Endothelial cell of umbilical vein (primary cell): ENCODE results near the gene FNDC8. TPM values are rescaled to one million over a fixed set of nuclear protein-coding genes. Genes with fewer than 3 reads are reported as not detected.

Experiments
- BruUV-seq: library from RNA; stranded (reverse); fragments of 400-500 nt; replicated peaks from 2 replicates; lab custom pipeline; 2021; lab: Mats Ljungman, UMichigan
- CTCF ChIA-PET: fragments of 300-600, 350-600 bp; sonication (Branson Sonifier 250); formaldehyde crosslinking; loops from one replicate; lab custom pipeline; 2021; ENCODE audit warnings: antibody characterized with exemption, inconsistent platforms; lab: Charles Lee
- POLR2A ChIA-PET: fragments of 300-600, 350-600 bp; sonication (Branson Sonifier 250); formaldehyde crosslinking; loops from one replicate; lab custom pipeline; 2021; ENCODE audit warnings: antibody characterized with exemption, inconsistent platforms; lab: Charles Lee
- DNase-seq: peaks from one replicate; pipeline ENCODE4 v3.0.0-alpha.2; 2011; ENCODE audit warnings: low read depth, low spot score
- FAIRE-seq: peaks from 2 replicates; lab custom pipeline; 2011; peaks lifted over from hg19 to GRCh38; lab: Jason Lieb, UNC
- H2AFZ ChIP-seq: 2 replicates; pipeline ENCODE4 v1.6.0; 2012; ENCODE audit warnings: low read depth, low read length, control low read depth, inconsistent platforms
- H3K27ac ChIP-seq: 2 replicates; pipeline ENCODE4 v1.5.1; 2011; ENCODE audit warnings: low read depth, mild to moderate bottlenecking, control low read depth, low read length, moderate library complexity; ENCODE audit not compliant: insufficient read depth
- H3K27me3 ChIP-seq, 2 experiments: 2 replicates each; pipeline versions ENCODE4 v1.6.0 to v1.6.1; 2011; ENCODE audit warnings: low read length in 2 of 2, mixed read lengths in 1 of 2; ENCODE audit not compliant: control insufficient read depth in 2 of 2, insufficient read depth in 2 of 2
- H3K36me3 ChIP-seq, 2 experiments: 2 replicates in 1 of 2; 3 replicates in 1 of 2; pipeline ENCODE4 v1.5.1; 2011; ENCODE audit warnings: low read length in 2 of 2, mild to moderate bottlenecking in 1 of 2, moderate library complexity in 1 of 2; ENCODE audit not compliant: control insufficient read depth in 2 of 2, insufficient read depth in 2 of 2; ENCODE audit errors: extremely low read depth in 1 of 2
- H3K4me1 ChIP-seq: 3 replicates; pipeline ENCODE4 v1.5.1; 2011; ENCODE audit warnings: mild to moderate bottlenecking, low read length; ENCODE audit not compliant: control insufficient read depth, insufficient read depth; ENCODE audit errors: extremely low read depth
- H3K4me2 ChIP-seq: 2 replicates; pipeline ENCODE4 v1.6.1; 2011; ENCODE audit warnings: low read length, control low read depth, mixed read lengths; ENCODE audit not compliant: insufficient read depth
- H3K4me3 ChIP-seq, 3 experiments: fragments of 200-600 bp in 1 of 3; sonication (generic), shearing (Covaris generic) in 1 of 3; replicated peaks in 1 of 3; 2 replicates each; pipeline ENCODE4 v1.5.1; 2011 to 2016; ENCODE audit warnings: control low read depth in 3 of 3, low read length in 3 of 3, mild to moderate bottlenecking in 2 of 3, inconsistent platforms in 1 of 3, low read depth in 1 of 3, moderate library complexity in 1 of 3; ENCODE audit not compliant: insufficient read depth in 1 of 3
- H3K79me2 ChIP-seq: 2 replicates; pipeline ENCODE4 v1.6.0; 2012; ENCODE audit warnings: low read length, inconsistent platforms; ENCODE audit not compliant: control insufficient read depth, insufficient read depth
- H3K9ac ChIP-seq: replicated peaks from 2 replicates; pipeline ENCODE3; 2011; ENCODE audit warnings: low read length, control low read depth; ENCODE audit not compliant: insufficient read depth; ENCODE audit errors: extremely low read depth
- H3K9me1 ChIP-seq: replicated peaks from 3 replicates; pipeline ENCODE4 v1.6.0; 2011; ENCODE audit warnings: mild to moderate bottlenecking, low read length; ENCODE audit not compliant: control insufficient read depth, insufficient read depth; ENCODE audit errors: extremely low read depth
- H3K9me3 ChIP-seq: replicated peaks from 2 replicates; pipeline ENCODE4 v1.5.1; 2012; ENCODE audit warnings: low read length, inconsistent platforms; ENCODE audit not compliant: control insufficient read depth, insufficient read depth
- H4K20me1 ChIP-seq: replicated peaks from 2 replicates; pipeline ENCODE3; 2011; ENCODE audit warnings: mild to moderate bottlenecking, low read length; ENCODE audit not compliant: control insufficient read depth, insufficient read depth; ENCODE audit errors: extremely low read depth
- CTCF ChIP-seq, 2 donors: IDR thresholded peaks; 1 replicate in 1 of 2; 2 replicates in 1 of 2; pipeline ENCODE4 v1.5.1; 2011; ENCODE audit warnings: low read length in 2 of 2, mild to moderate bottlenecking in 2 of 2, moderate library complexity in 2 of 2, control low read depth in 1 of 2, inconsistent platforms in 1 of 2, low read depth in 1 of 2; ENCODE audit not compliant: insufficient read depth in 1 of 2; ENCODE audit errors: extremely low read depth in 1 of 2
- EZH2 ChIP-seq: IDR thresholded peaks from 2 replicates; pipeline ENCODE4 v1.6.1; 2012; ENCODE audit warnings: borderline replicate concordance, low read depth, mild to moderate bottlenecking, moderate library complexity, low read length, inconsistent platforms; ENCODE audit not compliant: severe bottlenecking
- FOS ChIP-seq: IDR thresholded peaks from 2 replicates; pipeline ENCODE4 v1.6.1; 2011; ENCODE audit warnings: mild to moderate bottlenecking, low read length, moderate library complexity, borderline replicate concordance; ENCODE audit not compliant: insufficient read depth
- GATA2 ChIP-seq: IDR thresholded peaks from 2 replicates; pipeline ENCODE4 v1.7.0; 2011; ENCODE audit warnings: low read depth, mild to moderate bottlenecking, moderate library complexity, mixed read lengths, low read length; ENCODE audit not compliant: insufficient read length, insufficient read depth
- JUN ChIP-seq: IDR thresholded peaks from 2 replicates; pipeline ENCODE4 v1.6.1; 2011; ENCODE audit warnings: borderline replicate concordance, low read depth; ENCODE audit not compliant: insufficient read length, insufficient read depth
- MAX ChIP-seq: IDR thresholded peaks from 2 replicates; pipeline ENCODE4 v1.6.1; 2011; ENCODE audit not compliant: insufficient read depth, insufficient read length
- MYC ChIP-seq: IDR thresholded peaks from one replicate; pipeline ENCODE4 v1.6.1; 2011; ENCODE audit warnings: mild to moderate bottlenecking, low read depth, low read length
- POLR2A ChIP-seq: IDR thresholded peaks from 2 replicates; pipeline ENCODE4 v1.6.1; 2012; ENCODE audit warnings: low read depth, mild to moderate bottlenecking, control low read depth, low read length
- POLR2AphosphoS5 ChIP-seq: IDR thresholded peaks from 2 replicates; pipeline ENCODE4 v1.6.1; 2012; ENCODE audit warnings: low read depth, mild to moderate bottlenecking, control low read depth, low read length, moderate library complexity; ENCODE audit not compliant: insufficient read depth
- dilution Hi-C: fragments of 300-500 bp; cut with MboI; formaldehyde crosslinking; loops from one replicate; pipeline ENCODE4 v1.15.0; 2019; ENCODE audit warnings: low sequenced_read_pairs; ENCODE audit not compliant: extremely low pct_ligation_motif_present
- intact Hi-C: fragments of 100-400 bp; cut with micrococcal nuclease; formaldehyde crosslinking; loops from one replicate; pipeline ENCODE4 v1.10.0; 2022
- polyA plus RNA-seq, 4 experiments: library from polyadenylated mRNA; depleted of rRNA in 3 of 4; stranded (reverse) in 3 of 4; unstranded in 1 of 4; fragments of >200 nt; gene quantifications; 2 replicates each; pipeline versions ENCODE4 v1.2.1 to v1.2.3, GENCODE V29; 2011 to 2012; ENCODE audit warnings: missing spikeins in 1 of 4
- total RNA-seq: library from RNA; stranded (reverse); gene quantifications from 2 replicates; pipeline ENCODE4 v1.2.3, GENCODE V29; 2021

Gene FNDC8
- total and polyA plus RNA-seq, 2 donors (not counting 3 experiments of a cell fraction or from before 2014, with no cell fraction given), result not detected

- H3K4me2 ChIP-seq, result no peak overlapping the region
- H2AFZ ChIP-seq, result no peak overlapping the region
- no peak for TF ChIP-seq EZH2
- TF ChIP-seq POLR2A, result no peak
- TF ChIP-seq FOS, result no peak
- no peak for TF ChIP-seq POLR2AphosphoS5
- TF ChIP-seq JUN, result no peak
- no peak for TF ChIP-seq MAX
- TF ChIP-seq GATA2, result no peak
- no peak for TF ChIP-seq CTCF (IDR thresholded peaks at IDR 0.05; ENCODE audit: extremely low read depth in 1 of 2, insufficient read depth in 1 of 2, low read depth in 1 of 2, low read length in 2 of 2)
- no peak for TF ChIP-seq MYC
- H3K9ac ChIP-seq, result no peak overlapping the region
- H3K36me3 ChIP-seq, result no peaks in the 10 kb centered on the region
- no peaks in the 10 kb centered on the region for H3K79me2 ChIP-seq
- no peak overlapping the region for H3K27ac ChIP-seq
- no TSS peak for BruUV-seq
- dilution Hi-C loops (no loop called here), intact Hi-C loops (no loop called here)
- FAIRE-seq (no peak), DNase-seq (no peak)
- no peaks in the 10 kb centered on the region for H3K4me1 ChIP-seq
- no peak overlapping the region for H3K4me3 ChIP-seq
- peaks cover 4 to 11% of the 10 kb centered on the region in 2 experiments for H3K27me3 ChIP-seq
- H4K20me1 ChIP-seq, result no peaks in the 10 kb centered on the region
- CTCF ChIA-PET, result no interaction called here
- H3K9me3 ChIP-seq, result no peaks in the 10 kb centered on the region
- no peaks in the 10 kb centered on the region for H3K9me1 ChIP-seq
- POLR2A ChIA-PET, result no interaction called here
Measured at GRCh38 chr17:35160354-35161201, 39.2 kb downstream of the FNDC8 start.
